IgD-negative memory B cell (primary cell): Measurements from ENCODE around the gene UNC13D. TPM values are rescaled to one million over a fixed set of nuclear protein-coding genes. Genes with fewer than 3 reads are reported as not detected.
"Not testable (repeated sequence)": the region's sequence is repeated elsewhere in the genome, so short reads cannot be mapped to it uniquely, and the experiment has no call there.

Source experiments
- H3K27ac Mint-ChIP-seq, 3 donors: one replicate each; pipeline ENCODE4 v1.8.0; 2020 to 2022; ENCODE audit warnings: mild to moderate bottlenecking in 3 of 3, mixed read lengths in 3 of 3, moderate library complexity in 1 of 3
- H3K27me3 Mint-ChIP-seq: one replicate; pipeline ENCODE4 v1.8.0; 2021; ENCODE audit warnings: mixed read lengths
- H3K36me3 Mint-ChIP-seq: one replicate; pipeline ENCODE4 v1.8.0; 2020; ENCODE audit warnings: mild to moderate bottlenecking, mixed read lengths
- H3K4me1 Mint-ChIP-seq, 3 donors: one replicate each; pipeline ENCODE4 v1.8.0; 2020 to 2022; ENCODE audit warnings: mixed read lengths in 3 of 3, mild to moderate bottlenecking in 1 of 3
- H3K4me3 Mint-ChIP-seq, 4 donors: one replicate each; pipeline ENCODE4 v1.8.0; 2020 to 2022; ENCODE audit warnings: mild to moderate bottlenecking in 4 of 4, mixed read lengths in 4 of 4, moderate library complexity in 3 of 4
- H3K9me3 Mint-ChIP-seq, 3 donors: one replicate each; pipeline ENCODE4 v1.8.0; 2020 to 2021; ENCODE audit warnings: mixed read lengths in 3 of 3, mild to moderate bottlenecking in 1 of 3
- polyA plus RNA-seq: library from polyadenylated mRNA; unstranded; fragments of 300-500 nt; fragmentation: Illumina TruSeq; gene quantifications from one replicate; pipeline ENCODE4 v1.2.3, GENCODE V29; 2021

The UNC13D gene
- polyA plus RNA-seq, 1 donor from 2014 or later: 42.0 TPM

DNA sequence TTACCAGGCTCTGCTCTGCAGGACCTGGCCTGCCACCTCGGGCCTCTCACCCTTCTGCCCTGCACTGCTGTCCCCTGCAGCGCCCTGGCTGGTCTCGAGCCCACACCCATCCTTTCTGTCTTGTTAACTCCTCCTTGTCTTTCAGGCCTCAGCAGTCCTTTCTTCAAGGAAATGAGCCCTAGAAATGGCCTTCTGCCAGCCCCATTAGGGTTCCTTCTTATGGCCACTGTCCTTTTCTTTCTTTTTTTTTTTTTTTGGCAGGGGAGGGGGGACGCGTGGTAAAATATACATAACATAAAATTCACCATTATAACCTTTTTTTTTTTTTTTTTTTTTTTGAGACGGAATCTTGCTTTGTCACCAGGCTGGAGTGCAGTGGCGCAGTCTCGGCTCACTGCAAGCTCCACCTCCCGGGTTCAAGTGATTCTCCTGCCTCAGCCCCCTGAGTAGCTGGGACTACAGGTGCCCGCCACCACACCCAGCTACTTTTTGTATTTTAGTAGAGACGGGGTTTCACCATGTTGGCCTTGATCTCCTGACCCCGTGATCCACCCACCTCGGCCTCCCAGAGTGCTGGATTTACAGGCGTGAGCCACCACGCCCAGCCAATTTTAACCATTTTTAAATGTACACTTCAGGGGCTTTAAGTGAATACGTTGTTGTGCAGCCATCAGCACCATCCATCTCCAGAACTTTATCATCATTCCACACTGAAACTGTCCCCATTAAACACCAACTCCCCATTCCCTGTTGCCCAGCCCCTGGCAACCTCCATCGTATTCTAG, 21.4 kb upstream of the UNC13D start:
- H3K9me3 Mint-ChIP-seq: not testable (repeated sequence)

GRCh38 chr17:75864887-75865286, 20.7 kb upstream of the UNC13D start:
- peak overlapping the region; percentile 46 to 88 (median 80) for H3K4me3 Mint-ChIP-seq
- H3K27ac Mint-ChIP-seq: peak overlapping the region; percentile 94 to 96 (median 96)
- H3K9me3 Mint-ChIP-seq, H3K36me3 Mint-ChIP-seq, H3K27me3 Mint-ChIP-seq: not testable (repeated sequence)
- peaks cover 20 to 21% (median 20%) of the 10 kb centered on the region in 3 donors for H3K4me1 Mint-ChIP-seq

More for the DNA sequence above, 21.4 kb upstream of the UNC13D start:
- not testable (repeated sequence) for H3K27me3 Mint-ChIP-seq, H3K36me3 Mint-ChIP-seq
- Mint-ChIP-seq H3K27ac (peak overlapping the region; percentile 94 to 96 (median 96)), H3K4me1 (peaks cover 20 to 21% (median 20%) of the 10 kb centered on the region in 3 donors), H3K4me3 (peak overlapping the region in 2 of 4 donors; percentile 37 to 80)

DNA sequence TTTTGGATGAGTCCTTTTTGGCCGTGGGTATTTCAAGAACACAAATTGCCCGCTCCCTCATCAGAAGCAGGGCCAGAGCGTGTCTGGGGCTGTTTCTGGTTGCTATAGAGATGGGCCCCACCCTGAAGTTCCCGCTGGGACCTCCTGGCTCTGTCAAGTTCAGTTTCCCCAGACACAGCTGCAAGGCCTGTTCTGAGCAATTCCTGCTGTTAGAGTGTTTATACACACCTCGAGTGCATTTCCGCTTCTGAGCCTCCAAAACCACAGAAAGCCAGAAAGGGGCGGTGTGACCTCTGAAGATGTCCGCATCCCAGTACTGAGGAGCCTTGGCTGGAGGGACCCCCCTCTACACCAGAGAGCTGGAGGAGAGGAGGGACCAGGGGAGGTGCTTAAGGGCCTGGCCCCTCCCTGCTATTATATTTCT, 20.3 kb upstream of the UNC13D start:
- Mint-ChIP-seq H3K27ac (peak overlapping the region; percentile 94 to 96 (median 96)), H3K4me1 (peaks cover 20 to 23% (median 21%) of the 10 kb centered on the region in 3 donors), H3K4me3 (peak overlapping the region; percentile 46 to 88 (median 80)), H3K36me3 (no peaks in the 10 kb centered on the region), H3K27me3 (no peaks in the 10 kb centered on the region), H3K9me3 (no peaks in the 10 kb centered on the region)

DNA sequence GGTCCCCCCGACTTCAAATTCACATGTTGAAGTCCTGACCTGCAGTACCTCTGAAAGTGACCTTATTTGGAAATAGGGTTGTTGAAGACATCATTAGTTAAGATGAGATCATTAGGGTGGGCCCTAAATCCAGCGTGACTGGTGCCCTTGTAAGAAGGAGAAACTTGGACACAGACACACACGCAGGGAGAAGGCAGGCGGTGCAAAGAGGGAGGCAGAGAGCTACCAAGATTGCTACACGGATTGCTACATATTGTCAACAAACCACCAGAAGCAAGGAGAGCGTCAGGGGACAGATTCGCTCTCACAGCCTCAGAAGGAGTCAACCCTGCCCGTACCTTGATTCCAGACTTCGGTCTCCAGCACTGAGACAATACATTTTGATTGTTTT, 17.7 kb upstream of the UNC13D start:
- Mint-ChIP-seq H3K9me3 (no peaks in the 10 kb centered on the region), H3K27ac (peak overlapping the region in 2 of 3 donors; percentile 77 to 81), H3K4me3 (peak overlapping the region in 1 of 4 donors; percentile 28), H3K27me3 (no peaks in the 10 kb centered on the region), H3K4me1 (peaks cover 27 to 36% (median 35%) of the 10 kb centered on the region in 3 donors), H3K36me3 (no peaks in the 10 kb centered on the region)

GRCh38 chr17:75859358-75859757, 15.2 kb upstream of the UNC13D start:
- H3K27ac Mint-ChIP-seq: peak overlapping the region in 2 of 3 donors; percentile 84 to 91
- not testable (repeated sequence) for H3K9me3 Mint-ChIP-seq, H3K27me3 Mint-ChIP-seq, H3K36me3 Mint-ChIP-seq
- peaks cover 20 to 29% (median 29%) of the 10 kb centered on the region in 3 donors for H3K4me1 Mint-ChIP-seq
- H3K4me3 Mint-ChIP-seq: peak overlapping the region in 1 of 4 donors; percentile 41

- H3K27ac Mint-ChIP-seq: peak overlapping the region; percentile 38 to 89 (median 77)
- H3K27me3 Mint-ChIP-seq: no peaks in the 10 kb centered on the region
- no peaks in the 10 kb centered on the region for H3K36me3 Mint-ChIP-seq
- no peaks in the 10 kb centered on the region for H3K9me3 Mint-ChIP-seq
- H3K4me3 Mint-ChIP-seq: peak overlapping the region in 1 of 4 donors; percentile 95
- H3K4me1 Mint-ChIP-seq: peaks cover 13 to 35% (median 29%) of the 10 kb centered on the region in 3 donors
Measured at GRCh38 chr17:75856062-75856756, 12.0 kb upstream of the UNC13D start.

DNA sequence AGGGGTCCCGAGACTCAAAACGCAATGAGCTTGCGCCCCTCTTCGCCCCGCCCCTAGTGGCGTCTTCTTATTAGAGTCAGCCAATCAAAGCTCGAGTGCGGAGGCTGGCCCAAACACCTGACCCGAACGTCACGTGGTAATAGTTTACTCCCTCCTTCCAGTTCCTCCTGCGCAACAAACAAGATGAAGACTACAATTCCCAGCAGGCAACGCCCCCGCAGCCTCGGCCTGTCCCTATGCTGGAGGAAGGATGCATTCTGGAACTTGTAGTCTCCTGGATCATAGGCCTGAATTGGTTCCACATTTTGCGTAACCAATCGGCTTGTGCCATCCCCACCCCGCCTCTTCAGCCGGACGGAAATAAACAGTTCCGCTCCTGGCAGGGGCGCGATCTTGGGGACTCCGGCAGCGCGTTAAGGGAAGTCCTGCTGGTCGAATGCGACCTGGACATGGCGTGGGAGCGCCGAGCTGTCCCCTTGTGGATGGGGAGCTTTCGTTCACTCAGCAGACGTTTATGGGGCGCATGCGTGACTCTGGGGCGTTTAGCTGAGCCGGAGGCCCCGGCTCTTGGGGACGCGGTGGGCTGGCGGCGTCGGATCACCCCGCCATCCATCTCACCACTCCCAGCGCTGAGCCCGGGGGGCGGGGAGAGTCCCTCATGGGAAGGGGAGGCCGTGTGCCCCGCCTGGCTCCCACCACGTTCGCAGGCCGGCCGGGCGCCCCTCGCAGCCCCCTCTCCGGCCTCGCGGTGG, 11.3 kb upstream of the UNC13D start, which contains the start of gene WBP2:
WBP2 (minus strand) TSS at position 26 of the 752 bp plus-strand sequence. CDS start 38 bp downstream, outside the sequence.
- no peaks in the 10 kb centered on the region for H3K36me3 Mint-ChIP-seq
- peak within 1 kb of the TSS in 1 of 4 donors; percentile 95 for H3K4me3 Mint-ChIP-seq
- H3K27me3 Mint-ChIP-seq: no peaks in the 10 kb centered on the region
- H3K9me3 Mint-ChIP-seq: no peaks in the 10 kb centered on the region
- peaks cover 11 to 34% (median 28%) of the 10 kb centered on the region in 3 donors for H3K4me1 Mint-ChIP-seq
- H3K27ac Mint-ChIP-seq: peak within 1 kb of the TSS; percentile 38 to 89 (median 77)

GRCh38 chr17:75854881-75855309, 10.7 kb upstream of the UNC13D start:
- H3K9me3 Mint-ChIP-seq: no peaks in the 10 kb centered on the region
- H3K27me3 Mint-ChIP-seq: no peaks in the 10 kb centered on the region
- peaks cover under 1% of the 10 kb centered on the region for H3K36me3 Mint-ChIP-seq
- H3K27ac Mint-ChIP-seq: no peak overlapping the region
- H3K4me3 Mint-ChIP-seq: no peak overlapping the region
- H3K4me1 Mint-ChIP-seq: peaks cover 11 to 34% (median 28%) of the 10 kb centered on the region in 3 donors

DNA sequence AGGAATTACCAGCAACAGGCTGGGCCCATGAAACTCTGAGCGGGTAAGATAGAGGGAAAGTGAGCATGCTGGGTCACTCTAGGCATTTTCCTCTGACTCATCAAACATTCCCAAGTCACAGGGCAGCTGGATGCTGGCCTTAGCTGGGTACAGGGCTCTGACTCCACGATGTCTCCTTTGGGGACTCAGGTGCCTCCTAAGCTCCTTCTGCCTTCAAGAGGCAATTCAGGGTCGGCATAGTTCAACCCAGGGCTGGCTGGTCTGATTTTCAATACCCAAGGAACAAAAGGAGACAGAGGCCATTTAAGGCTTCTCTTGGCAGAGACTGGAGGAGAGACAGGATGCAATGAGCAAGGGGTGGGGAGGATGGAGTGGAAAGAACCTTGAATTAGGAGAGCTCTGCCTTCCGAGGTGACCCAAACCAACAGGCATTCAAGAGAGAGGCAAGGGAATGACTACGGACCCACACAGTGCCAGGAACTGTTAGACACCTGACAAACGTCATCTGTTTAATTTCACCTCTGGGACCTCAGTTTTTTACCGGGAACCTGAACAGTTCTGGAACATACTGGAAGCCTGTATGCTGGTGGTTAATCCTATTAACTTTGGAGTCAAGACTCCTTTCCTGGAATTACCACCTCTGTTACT, 10.0 kb upstream of the UNC13D start:
- Mint-ChIP-seq H3K4me1 (peaks cover 11 to 31% (median 24%) of the 10 kb centered on the region in 3 donors), H3K27ac (peak overlapping the region in 1 of 3 donors; percentile 81), H3K36me3 (peaks cover 1% of the 10 kb centered on the region), H3K9me3 (no peaks in the 10 kb centered on the region), H3K4me3 (no peak overlapping the region), H3K27me3 (no peaks in the 10 kb centered on the region)

- H3K36me3 Mint-ChIP-seq: peaks cover 1% of the 10 kb centered on the region
Measured at GRCh38 chr17:75853433-75853832, 9.2 kb upstream of the UNC13D start.

GRCh38 chr17:75851693-75851991, 7.4 kb upstream of the UNC13D start:
- not testable (repeated sequence) for H3K36me3 Mint-ChIP-seq, H3K27ac Mint-ChIP-seq
- peak overlapping the region in 3 of 4 donors; percentile 43 to 63 (median 52) for H3K4me3 Mint-ChIP-seq

More at GRCh38 chr17:75853433-75853832, 9.2 kb upstream of the UNC13D start:
- H3K27me3 Mint-ChIP-seq: no peaks in the 10 kb centered on the region
- peak overlapping the region in 3 of 4 donors; percentile 33 to 48 (median 47) for H3K4me3 Mint-ChIP-seq
- H3K9me3 Mint-ChIP-seq: no peaks in the 10 kb centered on the region
- H3K4me1 Mint-ChIP-seq: peaks cover 7 to 27% (median 17%) of the 10 kb centered on the region in 3 donors
- peak overlapping the region in 2 of 3 donors; percentile 76 to 81 for H3K27ac Mint-ChIP-seq

GRCh38 chr17:75850928-75851692, 6.9 kb upstream of the UNC13D start:
- Mint-ChIP-seq H3K27ac (no peak overlapping the region), H3K4me3 (peak overlapping the region in 3 of 4 donors; percentile 43 to 63 (median 52)), H3K27me3 (no peaks in the 10 kb centered on the region), H3K4me1 (peaks cover 5 to 18% (median 9%) of the 10 kb centered on the region in 3 donors), H3K9me3 (no peaks in the 10 kb centered on the region), H3K36me3 (peaks cover 1% of the 10 kb centered on the region)

More at GRCh38 chr17:75851693-75851991, 7.4 kb upstream of the UNC13D start:
- not testable (repeated sequence) for H3K9me3 Mint-ChIP-seq, H3K27me3 Mint-ChIP-seq
- peaks cover 10 to 23% (median 14%) of the 10 kb centered on the region in 3 donors for H3K4me1 Mint-ChIP-seq

DNA sequence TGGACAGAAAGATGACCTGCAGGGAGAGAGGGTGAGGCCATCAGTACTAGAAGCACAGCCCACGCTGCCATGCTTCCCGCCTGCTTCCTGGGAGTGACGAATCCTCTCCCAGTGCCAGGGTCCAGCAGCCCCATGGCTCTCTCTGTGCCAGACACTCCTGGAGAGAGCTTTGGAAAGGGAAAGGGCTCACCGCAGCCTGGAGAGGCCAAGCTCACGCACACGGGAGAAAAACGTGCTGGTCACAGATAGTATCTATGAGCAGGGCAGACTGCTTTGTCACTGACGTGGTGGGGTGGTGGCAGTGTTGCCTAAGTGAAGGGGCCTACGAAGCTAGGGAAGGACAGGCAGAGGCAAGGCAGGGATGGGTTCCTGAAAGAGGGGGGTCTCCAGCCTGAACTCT, 5.5 kb upstream of the UNC13D start:
- H3K4me3 Mint-ChIP-seq: no peak overlapping the region
- no peaks in the 10 kb centered on the region for H3K9me3 Mint-ChIP-seq
- H3K4me1 Mint-ChIP-seq: peaks cover 12 to 24% (median 17%) of the 10 kb centered on the region in 3 donors
- H3K27ac Mint-ChIP-seq: no peak overlapping the region
- peaks cover 1% of the 10 kb centered on the region for H3K36me3 Mint-ChIP-seq
- no peaks in the 10 kb centered on the region for H3K27me3 Mint-ChIP-seq

DNA sequence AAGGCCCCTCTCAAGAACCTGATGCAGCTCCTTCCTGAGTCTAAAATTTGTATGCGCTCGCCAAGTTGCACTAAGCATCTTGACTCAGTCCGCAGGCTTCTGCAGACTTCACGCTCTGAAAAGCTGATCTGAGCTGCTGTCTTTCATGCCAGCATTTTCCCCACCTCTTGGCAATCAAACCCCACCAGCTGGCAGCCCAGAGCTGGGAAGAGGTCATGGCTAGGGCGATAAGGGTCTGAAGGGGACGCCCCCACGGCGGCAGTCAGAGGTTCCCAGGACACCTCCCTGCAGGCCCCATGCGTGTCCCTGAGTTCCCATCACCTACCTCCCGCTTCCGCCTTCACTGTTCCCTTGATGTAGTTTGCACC, 5.1 kb upstream of the UNC13D start:
- H3K27me3 Mint-ChIP-seq: no peaks in the 10 kb centered on the region
- H3K4me3 Mint-ChIP-seq: no peak overlapping the region
- no peak overlapping the region for H3K27ac Mint-ChIP-seq
- H3K4me1 Mint-ChIP-seq: peaks cover 12 to 23% (median 16%) of the 10 kb centered on the region in 3 donors
- H3K36me3 Mint-ChIP-seq: peaks cover 1% of the 10 kb centered on the region
- H3K9me3 Mint-ChIP-seq: no peaks in the 10 kb centered on the region
